Stimulated activated CD8-positive, alpha-beta memory T cell treated with anti-CD3 and anti-CD28 coated beads, Interleukin-7, amount 100 ng/mL, for 4 hours (primary cell): ENCODE measurements around the gene LTBP3.
A peak's percentile ranks its signal among the peaks of the same experiment; 100 is the strongest.

Source experiments
- DNase-seq, 2 donors: peaks; one replicate each; pipeline ENCODE4 v3.0.0-alpha.2; 2020; ENCODE audit warnings: low read depth in 2 of 2

The LTBP3 gene

GRCh38 chr11:65585396-65586246 is 27.5 kb upstream of the LTBP3 start:
- DNase-seq = no peak

GRCh38 chr11:65584723-65585171 is 26.6 kb upstream of the LTBP3 start:
- no peak for DNase-seq

- DNase-seq = no peak
Observed at GRCh38 chr11:65584106-65584505, 25.9 kb upstream of the LTBP3 start.

- no peak for DNase-seq
Observed at GRCh38 chr11:65583589-65583988, 25.4 kb upstream of the LTBP3 start.

GRCh38 chr11:65581928-65582327 is 23.8 kb upstream of the LTBP3 start:
- DNase-seq = no peak

- no peak for DNase-seq
Observed at GRCh38 chr11:65580756-65581155, 22.6 kb upstream of the LTBP3 start.

- DNase-seq = no peak
Observed at GRCh38 chr11:65580031-65580692, 22.0 kb upstream of the LTBP3 start.

GRCh38 chr11:65579291-65579690 is 21.1 kb upstream of the LTBP3 start:
- DNase-seq = no peak

GRCh38 chr11:65578667-65579066 is 20.5 kb upstream of the LTBP3 start:
- DNase-seq = no peak

GRCh38 chr11:65578134-65578533 is 20.0 kb upstream of the LTBP3 start:
- no peak for DNase-seq

GRCh38 chr11:65577756-65578109 is 19.6 kb upstream of the LTBP3 start:
- DNase-seq = no peak

GRCh38 chr11:65576867-65577755 is 19.0 kb upstream of the LTBP3 start:
- peak in 1 of 2 donors; percentile 18 for DNase-seq

GRCh38 chr11:65576232-65576866 is 18.2 kb upstream of the LTBP3 start:
- peak in 1 of 2 donors; percentile 33 for DNase-seq

- DNase-seq = peak; percentile 51 to 74
Observed at GRCh38 chr11:65575568-65576231, 17.5 kb upstream of the LTBP3 start, which contains the start of gene EHBP1L1. Gene EHBP1L1, plus strand, starts transcription at chr11:65576053. Its CDS starts 250 bp downstream, at chr11:65576303.

GRCh38 chr11:65574811-65575567 is 16.8 kb upstream of the LTBP3 start:
- DNase-seq = no peak

- peak; percentile 66 to 87 for DNase-seq
Observed at GRCh38 chr11:65574109-65574810, 16.1 kb upstream of the LTBP3 start.

GRCh38 chr11:65573391-65574079 is 15.4 kb upstream of the LTBP3 start:
- no peak for DNase-seq

- peak; percentile 81 to 83 for DNase-seq
Observed at GRCh38 chr11:65572356-65573051, 14.3 kb upstream of the LTBP3 start, which contains the start of gene FAM89B. Gene FAM89B, plus strand, starts transcription at chr11:65572538. Its CDS starts 132 bp downstream, at chr11:65572670.
